GM23248 (cell line): ENCODE results near the gene MOK.

Source experiments
- EZH2 ChIP-seq: fragments of 200-600 bp; sonication (generic); IDR thresholded peaks from 2 replicates; pipeline ENCODE4 v1.6.1; 2018; ENCODE audit warnings: antibody characterized with exemption, mild to moderate bottlenecking; ENCODE audit not compliant: insufficient read depth, poor library complexity, severe bottlenecking
- EZH2phosphoT487 ChIP-seq: fragments of 200-600 bp; sonication (generic); IDR thresholded peaks from 2 replicates; pipeline ENCODE4 v1.6.1; 2018; ENCODE audit warnings: antibody characterized with exemption, moderate library complexity, mild to moderate bottlenecking, low read depth; ENCODE audit not compliant: insufficient read depth

- TF ChIP-seq EZH2phosphoT487 (no peak), EZH2 (no peak)
Measured at GRCh38 chr14:102316338-102316742, 11.4 kb upstream of the MOK start.
